A673 (cell line): Measurements from ENCODE around the gene FLT4. TPM values are rescaled to one million over a fixed set of nuclear protein-coding genes. Genes with fewer than 3 reads are reported as not detected.

Source experiments
- BruUV-seq: library from RNA; stranded (reverse); fragments of 400-500 nt; replicated peaks from 2 replicates; lab custom pipeline; 2021; lab: Mats Ljungman, UMichigan
- CTCF ChIA-PET: fragments of 300-600 bp; sonication (Branson Sonifier 250); formaldehyde crosslinking; loops from one replicate; lab custom pipeline; 2022; ENCODE audit warnings: antibody characterized with exemption; lab: Charles Lee
- POLR2A ChIA-PET: fragments of 300-600 bp; sonication (Branson Sonifier 250); formaldehyde crosslinking; loops from one replicate; lab custom pipeline; 2022; ENCODE audit warnings: antibody characterized with exemption; ENCODE audit not compliant: low non-redundant PET; lab: Charles Lee
- DNase-seq: peaks from one replicate; pipeline ENCODE4 v3.0.0-alpha.2; 2015; ENCODE audit warnings: low spot score
- H3K27ac ChIP-seq: fragments of 200-600 bp; sonication (generic); 2 replicates; pipeline ENCODE4 v1.5.1; 2016; ENCODE audit warnings: mixed run types, low read depth, mild to moderate bottlenecking, mixed read lengths, antibody characterized with exemption, low read length; ENCODE audit not compliant: poor library complexity, severe bottlenecking
- H3K27me3 ChIP-seq: fragments of 200-600 bp; sonication (generic); replicated peaks from 2 replicates; pipeline ENCODE4 v1.6.1; 2017; ENCODE audit warnings: mixed run types, low read depth, mild to moderate bottlenecking, mixed read lengths, antibody characterized with exemption, low read length; ENCODE audit not compliant: insufficient read depth, poor library complexity
- H3K36me3 ChIP-seq: fragments of 200-600 bp; sonication (generic); 2 replicates; pipeline ENCODE4 v1.6.1; 2016; ENCODE audit warnings: mixed run types, mild to moderate bottlenecking, mixed read lengths, antibody characterized with exemption, low read length; ENCODE audit not compliant: insufficient read depth, poor library complexity, severe bottlenecking
- H3K4me1 ChIP-seq: fragments of 200-600 bp; sonication (generic); 2 replicates; pipeline ENCODE4 v1.6.1; 2017; ENCODE audit warnings: mixed run types, mild to moderate bottlenecking, mixed read lengths, antibody characterized with exemption, low read length; ENCODE audit not compliant: insufficient read depth, poor library complexity, severe bottlenecking
- H3K4me3 ChIP-seq: fragments of 200-600 bp; sonication (generic); 2 replicates; pipeline ENCODE4 v1.5.1; 2016; ENCODE audit warnings: low read depth, mixed run types, mild to moderate bottlenecking, mixed read lengths, low read length; ENCODE audit not compliant: poor library complexity, severe bottlenecking
- H3K9me3 ChIP-seq: fragments of 200-600 bp; sonication (generic); 2 replicates; pipeline ENCODE4 v1.6.1; 2016; ENCODE audit warnings: mixed run types, low read depth, mild to moderate bottlenecking, mixed read lengths, antibody characterized with exemption, low read length; ENCODE audit not compliant: poor library complexity, severe bottlenecking
- CTCF ChIP-seq: fragments of 300-800, 200-600 bp; sonication (generic); conservative IDR thresholded peaks from 2 replicates; pipeline ENCODE4 v1.5.1; 2017; ENCODE audit warnings: low read depth, mild to moderate bottlenecking, antibody characterized with exemption, low read length, moderate library complexity, mixed read lengths
- EZH2 ChIP-seq: fragments of 200-600 bp; sonication (generic); IDR thresholded peaks from 2 replicates; pipeline ENCODE4 v1.6.1; 2017; ENCODE audit warnings: borderline replicate concordance, low read depth, mild to moderate bottlenecking, mixed read lengths, antibody characterized with exemption, low read length; ENCODE audit not compliant: poor library complexity, severe bottlenecking
- intact Hi-C: fragments of 100-400 bp; cut with micrococcal nuclease; formaldehyde crosslinking; loops from one replicate; pipeline ENCODE4 v1.10.0; 2022; ENCODE audit not compliant: unreplicated experiment
- total RNA-seq: library from RNA; stranded (reverse); gene quantifications from 2 replicates; pipeline ENCODE4 v1.2.3, GENCODE V29; 2021

FLT4 gene
- total RNA-seq, 1 experiment from 2014 or later = 8.6 TPM

- ChIA-PET POLR2A (no interaction called here), CTCF (no interaction called here)
- Histone ChIP-seq H3K27me3 (peaks cover 30% of the 10 kb centered on the region), H3K27ac (no peak overlapping the region), H3K4me1 (no peaks in the 10 kb centered on the region), H3K4me3 (no peak overlapping the region), H3K36me3 (no peaks in the 10 kb centered on the region), H3K9me3 (no peaks in the 10 kb centered on the region)
- no peak for DNase-seq
- TF ChIP-seq CTCF (no peak), EZH2 (no peak)
- intact Hi-C loops = no loop called here
- BruUV-seq = no TSS peak
These were observed 63.2 kb downstream of the FLT4 start for GRCh38 chr5:180586204-180586603.

GRCh38 chr5:180583738-180584137 lies 65.7 kb downstream of the FLT4 start:
- H3K4me1 ChIP-seq = no peaks in the 10 kb centered on the region
- BruUV-seq = TSS peak; percentile 11
- TF ChIP-seq EZH2 (no peak), CTCF (no peak)
- H3K27ac ChIP-seq = no peak overlapping the region
- no peaks in the 10 kb centered on the region for H3K36me3 ChIP-seq
- peaks cover 7% of the 10 kb centered on the region for H3K27me3 ChIP-seq
- intact Hi-C loops = no loop called here
- DNase-seq = no peak
- H3K9me3 ChIP-seq = no peaks in the 10 kb centered on the region
- ChIA-PET CTCF (no interaction called here), POLR2A (no interaction called here)
- H3K4me3 ChIP-seq = no peak overlapping the region

GRCh38 chr5:180580681-180581080 lies 68.7 kb downstream of the FLT4 start:
- CTCF ChIA-PET = no interaction called here
- DNase-seq = no peak

More at GRCh38 chr5:180580681-180581080, 68.7 kb downstream of the FLT4 start:
- TF ChIP-seq CTCF = no peak
- no peak for TF ChIP-seq EZH2
- Histone ChIP-seq H3K36me3 (peaks cover 13% of the 10 kb centered on the region), H3K27ac (no peak overlapping the region), H3K9me3 (no peaks in the 10 kb centered on the region), H3K27me3 (no peaks in the 10 kb centered on the region), H3K4me1 (no peaks in the 10 kb centered on the region), H3K4me3 (no peak overlapping the region)
- intact Hi-C loops = no loop called here
- no TSS peak for BruUV-seq
- POLR2A ChIA-PET = no interaction called here
